ENCODE measurements around the gene ACO1.
A peak's percentile ranks its signal among the peaks of the same experiment; 100 is the strongest.
"Not testable (repeated sequence)": the region's sequence is repeated elsewhere in the genome, so short reads cannot be mapped to it uniquely, and the experiment has no call there.

Gene ACO1

GRCh38 chr9:32384364-32385151 lies at the start of gene ACO1:
Gene ACO1, plus strand, starts transcription at chr9:32384643. Its CDS starts 20,864 bp downstream, at chr9:32405507.
- peak; percentile 56 to 85 (median 71) for DNase-seq (ENCODE audit: low read depth in 2 of 3, low spot score in 1 of 3)

DNA sequence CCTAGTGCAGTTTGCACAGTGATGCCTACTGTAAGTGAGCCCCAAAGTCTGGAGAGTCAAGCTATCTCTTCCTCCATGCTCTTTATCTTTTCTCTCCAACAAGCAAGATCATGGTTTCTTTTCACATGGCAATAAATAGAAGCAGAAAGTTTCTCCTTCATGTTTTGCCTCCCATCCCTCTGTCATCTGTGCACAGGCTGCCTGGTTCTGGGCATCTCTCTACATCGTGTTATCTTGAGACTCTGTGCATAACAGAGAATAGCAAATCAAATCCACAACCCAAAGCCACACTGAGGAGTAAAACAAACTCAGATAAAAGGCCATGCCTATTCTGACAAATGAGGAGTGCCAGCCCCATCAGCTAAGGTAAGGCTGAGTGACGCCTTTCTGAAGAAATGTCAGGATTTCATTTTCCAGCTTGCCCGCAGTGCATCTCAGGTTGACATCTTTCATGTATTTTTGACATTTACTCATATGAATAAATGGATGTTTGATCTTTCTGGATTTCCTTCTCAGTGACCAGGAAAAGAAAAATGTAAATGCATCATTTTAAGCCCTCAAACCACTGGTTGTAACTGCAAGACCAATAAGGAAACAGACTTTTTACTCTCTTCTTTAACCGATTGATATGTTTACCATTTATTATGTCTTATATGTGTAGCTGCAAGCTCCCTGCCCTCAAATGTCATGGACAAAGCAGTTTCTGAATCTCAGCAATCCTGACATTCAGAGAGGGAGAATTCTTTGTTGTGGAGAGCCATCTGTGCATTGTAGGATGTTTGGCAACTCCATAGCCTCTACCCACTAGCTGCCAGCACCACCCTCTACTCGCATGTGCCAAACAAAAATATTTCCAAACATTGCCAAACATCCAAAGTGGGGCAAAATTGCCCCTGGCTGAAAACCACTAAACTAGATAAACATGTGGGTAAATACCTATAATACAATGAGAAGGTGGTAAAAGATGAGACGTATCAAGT lies 49.2 kb upstream of the ACO1 start:
- DNase-seq (ENCODE audit: low read depth in 2 of 3, low spot score in 1 of 3): no peak

DNA sequence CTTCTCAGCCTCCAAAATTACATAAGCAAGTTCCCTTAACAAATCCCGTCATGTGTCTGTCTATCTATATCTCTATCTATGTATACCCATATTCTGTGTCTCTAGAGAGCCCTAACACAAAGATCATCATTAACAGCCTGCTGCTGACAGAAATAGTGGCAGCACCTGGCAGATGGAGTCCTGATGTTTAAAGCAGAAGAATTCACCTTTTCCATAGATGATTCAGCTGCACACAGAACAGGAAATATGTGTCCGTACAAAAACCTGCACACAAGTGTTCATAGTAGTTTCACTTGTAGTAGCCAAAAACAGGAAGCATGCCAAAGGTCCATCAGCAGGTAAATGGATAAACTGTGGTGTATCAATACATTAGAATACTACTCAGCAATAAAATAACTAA lies 45.0 kb upstream of the ACO1 start:
- no peak for DNase-seq (ENCODE audit: low read depth in 2 of 3, low spot score in 1 of 3)

GRCh38 chr9:32340361-32340760 lies 44.1 kb upstream of the ACO1 start:
- DNase-seq (ENCODE audit: low read depth in 2 of 3, low spot score in 1 of 3): no peak

GRCh38 chr9:32344551-32345182 lies 39.8 kb upstream of the ACO1 start:
- DNase-seq (ENCODE audit: low read depth in 2 of 3, low spot score in 1 of 3): no peak

DNA sequence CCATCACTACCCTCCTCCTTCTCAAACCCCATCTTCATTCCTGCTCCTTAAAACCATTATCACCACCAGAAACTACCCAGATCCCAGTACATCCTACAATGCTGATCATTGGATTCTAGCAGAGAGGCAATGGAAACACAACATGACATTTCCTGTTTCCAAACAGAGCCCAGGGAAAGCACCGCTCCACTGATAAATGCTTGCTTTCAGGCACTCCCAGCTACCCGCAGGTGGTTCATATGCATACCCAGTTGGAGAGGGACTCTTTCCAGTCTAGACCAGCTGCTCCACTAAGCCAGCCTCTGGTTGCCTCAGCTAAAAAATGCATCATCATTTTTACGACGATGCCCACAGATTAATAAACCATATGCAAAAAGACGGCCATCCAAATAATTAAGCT lies 39.2 kb upstream of the ACO1 start:
- no peak for DNase-seq (ENCODE audit: low read depth in 2 of 3, low spot score in 1 of 3)

DNA sequence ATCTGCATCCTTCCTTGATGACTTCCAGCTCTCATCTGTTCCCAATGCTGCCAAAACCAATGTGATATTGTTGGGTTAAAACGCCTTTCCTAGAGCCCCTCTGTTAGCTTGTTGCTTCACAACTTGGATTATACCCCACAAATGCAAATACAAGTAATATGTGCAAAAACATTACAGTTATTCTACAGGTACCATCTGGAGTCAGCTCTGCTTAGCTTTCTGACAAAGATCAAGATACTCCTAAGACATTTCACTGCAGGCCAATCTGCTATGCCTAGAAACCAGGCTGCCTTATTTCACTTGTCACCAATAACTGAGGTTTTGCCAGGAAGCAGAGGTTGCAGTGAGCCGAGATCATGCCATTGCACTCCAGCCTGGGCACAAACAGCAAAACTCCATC lies 36.9 kb upstream of the ACO1 start:
- DNase-seq (ENCODE audit: low read depth in 2 of 3, low spot score in 1 of 3): no peak

DNA sequence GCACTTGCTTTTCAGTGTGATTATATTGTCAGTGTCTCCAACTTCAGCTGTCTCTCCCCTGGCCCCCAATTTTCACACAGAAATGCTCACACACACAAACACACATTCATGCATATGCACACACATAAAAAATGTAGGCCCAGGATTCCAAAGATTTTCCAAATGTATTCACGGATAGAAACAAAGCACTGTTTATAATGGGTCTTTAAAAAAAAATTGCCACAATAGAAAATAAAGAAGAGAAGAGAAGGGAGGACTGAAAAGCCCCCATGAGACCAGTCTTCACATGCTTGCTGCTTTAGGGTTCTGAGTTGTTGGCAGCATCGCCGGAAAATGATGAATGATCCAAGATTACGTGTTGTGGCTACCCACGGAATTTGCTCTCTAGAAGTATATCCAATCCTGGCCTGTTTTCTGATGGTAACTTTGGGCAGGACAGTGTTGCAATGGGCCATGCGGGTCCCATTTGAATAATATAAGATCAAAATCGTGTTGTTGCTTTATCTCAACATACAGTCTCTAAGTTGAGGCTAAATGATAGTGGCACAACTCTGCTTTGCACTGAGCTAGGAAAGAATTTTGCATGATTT lies 36.2 kb upstream of the ACO1 start:
- no peak for DNase-seq (ENCODE audit: low read depth in 2 of 3, low spot score in 1 of 3)

- no peak for DNase-seq (ENCODE audit: low read depth in 2 of 3, low spot score in 1 of 3)
Measured at GRCh38 chr9:32349013-32349412, 35.4 kb upstream of the ACO1 start.

GRCh38 chr9:32350682-32351081 lies 33.8 kb upstream of the ACO1 start:
- no peak for DNase-seq (ENCODE audit: low read depth in 2 of 3, low spot score in 1 of 3)

DNA sequence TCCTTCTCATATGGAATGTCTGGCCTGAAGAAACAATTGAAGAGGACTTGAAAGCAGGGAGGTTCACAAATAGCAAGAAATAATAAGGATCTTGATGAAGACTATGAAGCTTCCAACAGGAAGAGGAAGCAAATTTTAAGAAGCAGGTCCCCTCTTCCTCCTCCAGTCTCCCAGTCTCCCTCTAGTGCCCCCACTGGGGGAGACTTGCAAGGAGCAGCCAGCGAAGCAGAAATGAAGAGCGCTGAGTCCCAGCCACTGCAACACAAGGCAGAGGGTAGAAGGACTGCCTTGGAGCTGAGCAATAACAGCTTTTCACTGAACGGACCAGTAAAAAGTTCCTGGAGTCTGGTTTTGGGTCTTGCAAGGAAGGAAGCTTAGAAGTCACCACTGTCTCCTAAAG lies 32.6 kb upstream of the ACO1 start:
- no peak for DNase-seq (ENCODE audit: low read depth in 2 of 3, low spot score in 1 of 3)

DNA sequence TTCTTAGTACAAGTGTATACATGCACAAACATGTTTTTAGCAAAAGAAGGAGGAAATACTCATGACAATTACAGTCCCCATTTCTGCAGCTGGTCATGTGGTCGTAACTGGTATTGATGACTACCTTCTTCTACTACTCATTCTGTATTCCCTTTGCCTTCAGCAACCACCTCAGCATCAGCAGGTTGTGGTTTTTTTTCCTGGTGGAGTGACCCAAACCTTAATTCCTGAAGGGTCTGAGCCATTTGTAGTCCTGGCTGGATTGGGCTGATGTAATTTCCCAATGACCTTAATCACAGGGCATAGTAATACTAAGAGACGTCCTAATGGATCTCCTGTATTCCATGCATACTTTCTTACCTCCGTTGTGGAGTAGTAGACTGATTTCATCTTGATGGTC lies 31.0 kb upstream of the ACO1 start:
- DNase-seq (ENCODE audit: low read depth in 2 of 3, low spot score in 1 of 3): not testable (repeated sequence)

- no peak for DNase-seq (ENCODE audit: low read depth in 2 of 3, low spot score in 1 of 3)
Measured at GRCh38 chr9:32359452-32359851, 25.0 kb upstream of the ACO1 start.

- DNase-seq (ENCODE audit: low read depth in 2 of 3, low spot score in 1 of 3): no peak
Measured at GRCh38 chr9:32360983-32361673, 23.3 kb upstream of the ACO1 start.

GRCh38 chr9:32371279-32371678 lies 13.2 kb upstream of the ACO1 start:
- DNase-seq (ENCODE audit: low read depth in 2 of 3, low spot score in 1 of 3): no peak

- no peak for DNase-seq (ENCODE audit: low read depth in 2 of 3, low spot score in 1 of 3)
Measured at GRCh38 chr9:32371679-32372078, 12.8 kb upstream of the ACO1 start.

DNA sequence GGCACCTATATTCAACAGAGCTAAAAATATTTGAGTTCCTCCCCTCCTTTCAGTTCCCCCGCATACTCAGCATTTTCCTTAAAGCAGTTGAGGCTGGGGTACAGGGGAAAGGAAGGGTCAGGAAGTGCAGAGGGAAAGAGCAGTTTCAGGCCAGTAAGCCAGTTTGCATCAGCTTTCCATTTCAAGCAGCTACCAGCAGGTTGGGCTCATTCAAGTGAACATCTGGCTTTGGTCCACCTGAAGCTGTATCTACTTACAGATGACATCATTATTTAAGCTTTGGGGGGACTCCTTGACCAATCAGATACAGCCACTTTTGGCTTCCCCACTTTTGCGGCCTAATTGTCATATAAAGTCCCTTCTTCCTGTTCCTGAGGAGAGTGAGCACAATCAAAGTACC lies 8.2 kb upstream of the ACO1 start:
- DNase-seq (ENCODE audit: low read depth in 2 of 3, low spot score in 1 of 3): no peak

- peak in 1 of 3 donors; percentile 30 for DNase-seq (ENCODE audit: low read depth in 2 of 3, low spot score in 1 of 3)
Measured at GRCh38 chr9:32378496-32378895, 5.9 kb upstream of the ACO1 start.

- DNase-seq (ENCODE audit: low read depth in 2 of 3, low spot score in 1 of 3): peak in 2 of 3 donors; percentile 11 to 56
Measured at GRCh38 chr9:32378993-32379729, 5.3 kb upstream of the ACO1 start.

- no peak for DNase-seq (ENCODE audit: low read depth in 2 of 3, low spot score in 1 of 3)
Measured at GRCh38 chr9:32380944-32381343, 3.5 kb upstream of the ACO1 start.

Measured in stimulated activated CD4-positive, alpha-beta T cell treated with anti-CD3 and anti-CD28 coated beads, Interleukin-12 subunit alpha, Interleukin-12 subunit beta, amount 100 ng/mL, for 48 hours (primary cell).